ENCODE results near the gene LRRC25.

Gene LRRC25

GRCh38 chr19:18424890-18425514 is 27.6 kb upstream of the LRRC25 start:
- no peak for DNase-seq (ENCODE audit: low read depth in 2 of 2)

- no peak for DNase-seq (ENCODE audit: low read depth in 2 of 2)
Measured at GRCh38 chr19:18424122-18424889, 26.9 kb upstream of the LRRC25 start.

- no peak for DNase-seq (ENCODE audit: low read depth in 2 of 2)
Measured at GRCh38 chr19:18423258-18424020, 26.0 kb upstream of the LRRC25 start.

- DNase-seq (ENCODE audit: low read depth in 2 of 2) = no peak
Measured at GRCh38 chr19:18422530-18423191, 25.2 kb upstream of the LRRC25 start.

GRCh38 chr19:18421371-18421959 is 24.0 kb upstream of the LRRC25 start:
- DNase-seq (ENCODE audit: low read depth in 2 of 2) = no peak

GRCh38 chr19:18420930-18421329 is 23.5 kb upstream of the LRRC25 start:
- DNase-seq (ENCODE audit: low read depth in 2 of 2) = no peak

GRCh38 chr19:18419699-18420460 is 22.5 kb upstream of the LRRC25 start:
- peak in 1 of 2 donors; percentile 38 for DNase-seq (ENCODE audit: low read depth in 2 of 2)

- DNase-seq (ENCODE audit: low read depth in 2 of 2) = peak; percentile 54 to 64
Measured at GRCh38 chr19:18419195-18419698, 21.8 kb upstream of the LRRC25 start, which contains the start of gene SSBP4. TSS of gene SSBP4 (plus strand) at chr19:18419398. CDS start at chr19:18419649, 251 bp downstream.

GRCh38 chr19:18418483-18419194 is 21.2 kb upstream of the LRRC25 start:
- no peak for DNase-seq (ENCODE audit: low read depth in 2 of 2)

GRCh38 chr19:18418029-18418482 is 20.6 kb upstream of the LRRC25 start:
- no peak for DNase-seq (ENCODE audit: low read depth in 2 of 2)

- DNase-seq (ENCODE audit: low read depth in 2 of 2) = no peak
Measured at GRCh38 chr19:18417250-18418028, 20.0 kb upstream of the LRRC25 start.

- peak; percentile 37 to 44 for DNase-seq (ENCODE audit: low read depth in 2 of 2)
Measured at GRCh38 chr19:18416778-18417249, 19.4 kb upstream of the LRRC25 start.

- DNase-seq (ENCODE audit: low read depth in 2 of 2) = no peak
Measured at GRCh38 chr19:18415178-18415867, 17.9 kb upstream of the LRRC25 start.

GRCh38 chr19:18414504-18415177 is 17.2 kb upstream of the LRRC25 start:
- DNase-seq (ENCODE audit: low read depth in 2 of 2) = no peak

- DNase-seq (ENCODE audit: low read depth in 2 of 2) = no peak
Measured at GRCh38 chr19:18412610-18413239, 15.3 kb upstream of the LRRC25 start.

- no peak for DNase-seq (ENCODE audit: low read depth in 2 of 2)
Measured at GRCh38 chr19:18408053-18408476, 10.6 kb upstream of the LRRC25 start.

GRCh38 chr19:18406749-18407148 is 9.3 kb upstream of the LRRC25 start:
- DNase-seq (ENCODE audit: low read depth in 2 of 2) = no peak

All from stimulated activated CD4-positive, alpha-beta T cell treated with anti-CD3 and anti-CD28 coated beads, Interleukin-1b, Interleukin-23, amount 100 ng/mL, for 4 hours (primary cell).